ENCODE results near the gene SNX5.

The SNX5 gene

GRCh38 chr20:17943343-17943742 is 25.3 kb downstream of the SNX5 start:
- TF ChIP-seq FOXP2 (optimal IDR thresholded peaks at IDR 0.05; ENCODE audit: control extremely low read depth, extremely low read length, insufficient read depth), result no peak
- no peak for TF ChIP-seq POLR2AphosphoS5 (IDR thresholded peaks at IDR 0.05; ENCODE audit: borderline replicate concordance, low read depth, low read length)
- TF ChIP-seq EZH2 (IDR thresholded peaks at IDR 0.05), result no peak
- H3K9ac ChIP-seq (ENCODE audit: insufficient read length), result no peak overlapping the region
- H3K4me3 ChIP-seq, result no peak overlapping the region
- H3K36me3 ChIP-seq (ENCODE audit: insufficient read depth, low read length), result peaks cover 84% of the 10 kb centered on the region
- no peaks in the 10 kb centered on the region for H3K9me3 ChIP-seq (ENCODE audit: low read depth, low read length)
- no peak overlapping the region for H3K27ac ChIP-seq
- DNase-seq (ENCODE audit: low read depth, low spot score), result no peak

GRCh38 chr20:17941826-17942196 is 26.8 kb downstream of the SNX5 start:
- H3K36me3 ChIP-seq (ENCODE audit: insufficient read depth, low read length), result peaks cover 69% of the 10 kb centered on the region
- no peak overlapping the region for H3K9ac ChIP-seq (ENCODE audit: insufficient read length)
- H3K9me3 ChIP-seq (ENCODE audit: low read depth, low read length), result no peaks in the 10 kb centered on the region
- no peak for DNase-seq (ENCODE audit: low read depth, low spot score)
- H3K4me3 ChIP-seq, result no peak overlapping the region
- TF ChIP-seq POLR2AphosphoS5 (IDR thresholded peaks at IDR 0.05; ENCODE audit: borderline replicate concordance, low read depth, low read length) (no peak), EZH2 (IDR thresholded peaks at IDR 0.05) (no peak), FOXP2 (optimal IDR thresholded peaks at IDR 0.05; ENCODE audit: control extremely low read depth, extremely low read length, insufficient read depth) (no peak)
- H3K27ac ChIP-seq, result no peak overlapping the region

- DNase-seq (ENCODE audit: low read depth, low spot score), result no peak
- Histone ChIP-seq H3K9ac (ENCODE audit: insufficient read length) (no peak overlapping the region), H3K9me3 (ENCODE audit: low read depth, low read length) (no peaks in the 10 kb centered on the region), H3K27ac (0 out of 2 replicates have a peak overlapping the region, but pooled peaks have one; percentile 19), H3K4me3 (no peak overlapping the region), H3K36me3 (ENCODE audit: insufficient read depth, low read length) (peaks cover 63% of the 10 kb centered on the region)
- TF ChIP-seq EZH2 (IDR thresholded peaks at IDR 0.05) (no peak), FOXP2 (optimal IDR thresholded peaks at IDR 0.05; ENCODE audit: control extremely low read depth, extremely low read length, insufficient read depth) (no peak), POLR2AphosphoS5 (IDR thresholded peaks at IDR 0.05; ENCODE audit: borderline replicate concordance, low read depth, low read length) (peak; percentile 16; the same call in 1 of the 2 replicates)
Observed at GRCh38 chr20:17941087-17941825, 27.3 kb downstream of the SNX5 start.

- TF ChIP-seq POLR2AphosphoS5 (IDR thresholded peaks at IDR 0.05; ENCODE audit: borderline replicate concordance, low read depth, low read length) (no peak; the same call in 1 of the 2 replicates), FOXP2 (optimal IDR thresholded peaks at IDR 0.05; ENCODE audit: control extremely low read depth, extremely low read length, insufficient read depth) (no peak), EZH2 (IDR thresholded peaks at IDR 0.05) (no peak)
- no peaks in the 10 kb centered on the region for H3K9me3 ChIP-seq (ENCODE audit: low read depth, low read length)
- H3K36me3 ChIP-seq (ENCODE audit: insufficient read depth, low read length), result peaks cover 55% of the 10 kb centered on the region
- no peak for DNase-seq (ENCODE audit: low read depth, low spot score)
- H3K4me3 ChIP-seq, result no peak overlapping the region
- H3K9ac ChIP-seq (ENCODE audit: insufficient read length), result no peak overlapping the region
- H3K27ac ChIP-seq, result peak overlapping the region; percentile 19
Observed at GRCh38 chr20:17940224-17940971, 28.2 kb downstream of the SNX5 start.

DNA sequence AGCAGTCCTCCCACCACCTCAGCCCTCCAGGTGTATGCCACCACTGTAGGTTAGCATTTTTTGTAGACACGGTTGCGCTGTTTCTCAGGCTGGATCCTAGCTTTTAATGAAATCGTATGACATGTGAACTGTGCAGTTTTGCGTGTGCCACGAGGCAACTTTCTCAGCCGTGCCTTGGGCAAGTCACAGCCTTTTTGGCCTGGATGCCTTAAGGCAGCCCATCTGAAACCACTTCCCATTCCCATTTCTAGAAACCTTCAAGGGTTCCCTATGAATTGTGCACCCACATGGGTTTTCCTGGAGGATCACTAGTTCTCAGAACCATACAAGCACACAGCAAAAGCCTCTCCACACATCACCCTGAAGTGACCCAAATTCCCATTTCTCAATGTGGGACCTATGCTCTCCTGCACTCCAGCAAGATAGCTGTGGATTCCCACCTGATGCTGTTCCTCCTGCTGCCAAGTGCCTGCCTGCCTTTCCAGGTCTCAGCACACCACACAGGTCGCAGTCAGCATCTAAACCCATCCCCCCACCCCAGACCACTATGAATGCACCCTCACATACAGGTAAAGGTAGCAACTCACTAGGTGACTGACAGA is 28.9 kb downstream of the SNX5 start:
- peak overlapping the region; percentile 19 for H3K27ac ChIP-seq

DNA sequence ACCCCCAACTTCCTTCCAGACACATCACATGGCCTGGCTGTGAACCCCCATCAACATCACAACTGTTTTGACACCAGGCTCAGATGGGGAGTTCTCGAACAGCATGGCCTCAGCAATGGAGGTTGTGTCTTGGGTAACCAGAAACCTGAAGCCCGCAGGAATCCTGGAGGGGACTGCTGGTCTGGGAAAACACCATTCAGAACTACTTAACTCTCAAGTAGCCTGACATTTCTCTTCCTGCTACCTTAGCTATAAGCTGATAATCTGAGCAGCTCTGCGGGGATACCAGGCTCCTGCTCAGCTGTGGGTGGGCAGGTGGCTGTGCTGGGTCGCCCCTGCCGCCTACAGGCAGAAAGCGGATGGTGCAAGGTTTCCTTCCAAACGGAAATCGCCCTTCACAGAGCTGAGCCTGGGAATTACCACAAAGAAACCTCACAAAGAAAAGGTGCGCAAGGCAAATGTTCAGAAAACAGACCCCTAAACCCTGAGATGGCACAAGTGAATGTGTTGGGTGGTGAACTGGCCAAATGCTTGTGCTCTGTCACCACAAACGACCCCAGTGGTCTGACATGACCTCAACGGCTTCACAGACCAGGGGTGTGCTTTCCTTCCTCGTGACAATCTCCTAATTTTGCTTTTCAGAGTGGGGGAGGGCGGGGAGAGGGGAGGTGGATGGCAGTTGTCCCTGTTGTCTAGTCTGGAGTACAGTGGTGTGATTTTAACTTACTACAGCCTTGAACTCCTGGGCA is 29.5 kb downstream of the SNX5 start:
- TF ChIP-seq FOXP2 (optimal IDR thresholded peaks at IDR 0.05; ENCODE audit: control extremely low read depth, extremely low read length, insufficient read depth) (no peak), POLR2AphosphoS5 (IDR thresholded peaks at IDR 0.05; ENCODE audit: borderline replicate concordance, low read depth, low read length) (peak; percentile 54)
- Histone ChIP-seq H3K9ac (ENCODE audit: insufficient read length) (no peak overlapping the region), H3K27ac (peak overlapping the region; percentile 19; the same call in 1 of the 2 replicates), H3K4me3 (no peak overlapping the region), H3K9me3 (ENCODE audit: low read depth, low read length) (no peaks in the 10 kb centered on the region), H3K36me3 (ENCODE audit: insufficient read depth, low read length) (peaks cover 41% of the 10 kb centered on the region)
- DNase-seq (ENCODE audit: low read depth, low spot score), result no peak

More for the DNA sequence above, 28.9 kb downstream of the SNX5 start:
- no peak for DNase-seq (ENCODE audit: low read depth, low spot score)
- peak; percentile 12 for TF ChIP-seq POLR2AphosphoS5 (IDR thresholded peaks at IDR 0.05; ENCODE audit: borderline replicate concordance, low read depth, low read length)
- no peak for TF ChIP-seq FOXP2 (optimal IDR thresholded peaks at IDR 0.05; ENCODE audit: control extremely low read depth, extremely low read length, insufficient read depth)
- no peak overlapping the region for H3K9ac ChIP-seq (ENCODE audit: insufficient read length)
- H3K9me3 ChIP-seq (ENCODE audit: low read depth, low read length), result no peaks in the 10 kb centered on the region
- peaks cover 48% of the 10 kb centered on the region for H3K36me3 ChIP-seq (ENCODE audit: insufficient read depth, low read length)
- H3K4me3 ChIP-seq, result no peak overlapping the region

- no peak for DNase-seq (ENCODE audit: low read depth, low spot score)
- H3K9ac ChIP-seq (ENCODE audit: insufficient read length), result no peak overlapping the region
- H3K4me3 ChIP-seq, result no peak overlapping the region
- TF ChIP-seq FOXP2 (optimal IDR thresholded peaks at IDR 0.05; ENCODE audit: control extremely low read depth, extremely low read length, insufficient read depth), result no peak
- TF ChIP-seq EZH2 (IDR thresholded peaks at IDR 0.05), result no peak
- TF ChIP-seq POLR2AphosphoS5 (IDR thresholded peaks at IDR 0.05; ENCODE audit: borderline replicate concordance, low read depth, low read length), result no peak; the same call in 1 of the 2 replicates
- H3K9me3 ChIP-seq (ENCODE audit: low read depth, low read length), result no peaks in the 10 kb centered on the region
- peak overlapping the region; percentile 19 for H3K27ac ChIP-seq
- H3K36me3 ChIP-seq (ENCODE audit: insufficient read depth, low read length), result peaks cover 21% of the 10 kb centered on the region
Observed at GRCh38 chr20:17936761-17937732, 31.5 kb downstream of the SNX5 start.

Measured in SK-N-MC (cell line).